GM20000 (cell line): ENCODE data around the gene GCN1.

Experiments used
- DNase-seq: peaks from one replicate; pipeline ENCODE4 v3.0.0; 2012; ENCODE audit warnings: low spot score
- CTCF ChIP-seq: IDR thresholded peaks from 2 replicates; pipeline ENCODE4 v1.5.1; 2012; ENCODE audit warnings: mild to moderate bottlenecking, control low read depth; ENCODE audit errors: extremely low read depth, missing control alignments

GCN1 gene

GRCh38 chr12:120115692-120116440, 78.6 kb downstream of the GCN1 start:
- no peak for DNase-seq
- TF ChIP-seq CTCF = no peak

GRCh38 chr12:120115066-120115465, 79.4 kb downstream of the GCN1 start:
- no peak for TF ChIP-seq CTCF
- DNase-seq = no peak

- peak; percentile 75 for DNase-seq
- TF ChIP-seq CTCF = no peak
These were observed 83.7 kb downstream of the GCN1 start for GRCh38 chr12:120110550-120111501.

- no peak for DNase-seq
- TF ChIP-seq CTCF = no peak
These were observed 84.8 kb downstream of the GCN1 start for GRCh38 chr12:120109570-120110267.

- no peak for TF ChIP-seq CTCF
- DNase-seq = no peak
These were observed 88.4 kb downstream of the GCN1 start for GRCh38 chr12:120106151-120106550.

GRCh38 chr12:120103371-120103770, 91.1 kb downstream of the GCN1 start:
- no peak for DNase-seq
- TF ChIP-seq CTCF = no peak

GRCh38 chr12:120103044-120103338, 91.5 kb downstream of the GCN1 start:
- TF ChIP-seq CTCF = no peak
- no peak for DNase-seq
